ENCODE results near the gene MAEL. TPM values are rescaled to one million over a fixed set of nuclear protein-coding genes. Genes with fewer than 3 reads are reported as not detected.

The MAEL gene
- total RNA-seq, 2 donors from 2014 or later = 0.32 to 32.7 TPM

DNA sequence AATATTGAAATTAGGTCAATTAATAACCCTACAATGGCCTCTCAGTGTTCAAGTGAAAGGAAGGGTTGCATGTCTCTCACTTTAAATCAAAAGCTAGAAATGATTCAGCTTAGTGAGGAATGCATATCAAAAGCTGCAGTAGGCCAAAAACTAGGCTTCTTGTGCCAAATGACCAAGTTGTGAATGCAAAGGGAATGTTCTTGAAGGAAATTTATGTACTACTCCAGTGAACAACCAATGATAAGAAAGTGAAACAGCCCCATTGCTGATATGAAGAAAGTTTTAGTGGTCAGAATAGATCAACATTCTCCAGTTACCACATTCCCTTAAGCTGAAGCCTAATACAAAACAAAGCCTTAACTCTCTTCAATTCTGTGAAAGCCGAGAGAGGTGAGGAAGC is 10.0 kb downstream of the MAEL start:
- no peak for DNase-seq (ENCODE audit: low spot score)
- intact Hi-C loops (cut with DNase I) = no loop called here
- Histone ChIP-seq H3K4me3 (no peak overlapping the region), H3K27ac (no peak overlapping the region), H3K36me3 (no peaks in the 10 kb centered on the region), H3K27me3 (replicated peaks; ENCODE audit: insufficient read depth) (no peaks in the 10 kb centered on the region), H3K4me1 (replicated peaks) (no peaks in the 10 kb centered on the region), H3K9me3 (no peaks in the 10 kb centered on the region)
- 93% methylated on average over 1 of the region's 1 CpG for WGBS
- TF ChIP-seq, protein P1, sequence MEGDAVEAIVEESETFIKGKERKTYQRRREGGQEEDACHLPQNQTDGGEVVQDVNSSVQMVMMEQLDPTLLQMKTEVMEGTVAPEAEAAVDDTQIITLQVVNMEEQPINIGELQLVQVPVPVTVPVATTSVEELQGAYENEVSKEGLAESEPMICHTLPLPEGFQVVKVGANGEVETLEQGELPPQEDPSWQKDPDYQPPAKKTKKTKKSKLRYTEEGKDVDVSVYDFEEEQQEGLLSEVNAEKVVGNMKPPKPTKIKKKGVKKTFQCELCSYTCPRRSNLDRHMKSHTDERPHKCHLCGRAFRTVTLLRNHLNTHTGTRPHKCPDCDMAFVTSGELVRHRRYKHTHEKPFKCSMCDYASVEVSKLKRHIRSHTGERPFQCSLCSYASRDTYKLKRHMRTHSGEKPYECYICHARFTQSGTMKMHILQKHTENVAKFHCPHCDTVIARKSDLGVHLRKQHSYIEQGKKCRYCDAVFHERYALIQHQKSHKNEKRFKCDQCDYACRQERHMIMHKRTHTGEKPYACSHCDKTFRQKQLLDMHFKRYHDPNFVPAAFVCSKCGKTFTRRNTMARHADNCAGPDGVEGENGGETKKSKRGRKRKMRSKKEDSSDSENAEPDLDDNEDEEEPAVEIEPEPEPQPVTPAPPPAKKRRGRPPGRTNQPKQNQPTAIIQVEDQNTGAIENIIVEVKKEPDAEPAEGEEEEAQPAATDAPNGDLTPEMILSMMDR (IDR thresholded peaks at IDR 0.05) = no peak
- no peak for TF ChIP-seq POLR2A (IDR thresholded peaks at IDR 0.05)
- TF ChIP-seq POLR2AphosphoS5 (IDR thresholded peaks at IDR 0.05) = no peak

DNA sequence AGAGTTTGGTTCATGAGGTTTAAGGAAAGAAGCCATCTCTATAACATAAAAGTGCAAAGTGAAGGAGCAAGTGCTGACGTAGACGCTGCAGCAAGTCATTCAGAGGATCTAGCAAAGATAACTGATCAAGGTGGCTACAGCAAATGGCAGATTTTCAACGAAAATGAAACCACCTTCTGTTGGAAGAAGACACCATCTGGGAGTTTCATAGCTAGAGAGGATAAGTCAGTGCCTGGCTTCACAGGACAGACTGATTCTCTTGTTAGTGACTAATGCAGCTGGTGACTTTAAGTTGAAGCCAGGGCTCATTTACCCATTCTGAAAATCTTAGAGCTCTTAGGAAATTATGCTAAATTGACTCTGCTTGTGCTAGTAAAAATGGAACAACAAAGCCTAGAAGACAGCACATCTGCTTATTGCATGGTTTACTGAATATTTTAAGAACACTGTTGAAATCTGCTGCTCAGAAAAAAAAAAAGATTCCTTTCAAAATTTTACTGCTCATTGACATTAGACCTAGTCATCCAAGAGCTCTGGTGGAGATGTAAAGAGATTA is 10.5 kb downstream of the MAEL start:
- Histone ChIP-seq H3K4me1 (replicated peaks) (no peaks in the 10 kb centered on the region), H3K27ac (no peak overlapping the region), H3K36me3 (no peaks in the 10 kb centered on the region), H3K4me3 (no peak overlapping the region), H3K9me3 (no peaks in the 10 kb centered on the region), H3K27me3 (replicated peaks; ENCODE audit: insufficient read depth) (no peaks in the 10 kb centered on the region)
- no peak for DNase-seq (ENCODE audit: low spot score)
- WGBS = 82% methylated on average over 3 of the region's 3 CpGs
- TF ChIP-seq POLR2AphosphoS5 (IDR thresholded peaks at IDR 0.05) (no peak), POLR2A (IDR thresholded peaks at IDR 0.05) (no peak)
- TF ChIP-seq, protein P1 (IDR thresholded peaks at IDR 0.05) = no peak
- intact Hi-C loops (cut with DNase I) = no loop called here

DNA sequence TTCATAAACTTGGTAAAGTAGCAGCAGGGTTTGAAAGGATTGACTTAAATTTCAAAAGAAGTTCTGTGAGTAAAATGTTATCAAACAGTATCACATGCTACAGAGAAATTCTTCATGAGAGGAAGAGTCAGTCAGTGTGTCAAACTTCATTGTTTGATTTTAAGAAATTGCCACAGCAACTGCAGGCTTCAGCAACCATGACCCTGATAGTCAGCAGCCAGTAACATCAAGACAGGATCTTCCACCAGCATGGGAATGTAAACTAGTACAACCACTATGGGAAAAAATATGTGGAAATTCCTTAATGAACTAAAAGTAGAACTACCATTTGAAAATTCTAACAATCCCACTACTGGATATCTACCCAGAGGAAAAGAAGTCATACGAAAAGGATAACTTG is 11.5 kb downstream of the MAEL start:
- Histone ChIP-seq H3K36me3 (no peaks in the 10 kb centered on the region), H3K27me3 (replicated peaks; ENCODE audit: insufficient read depth) (no peaks in the 10 kb centered on the region), H3K4me1 (replicated peaks) (no peaks in the 10 kb centered on the region), H3K27ac (no peak overlapping the region), H3K9me3 (no peaks in the 10 kb centered on the region), H3K4me3 (no peak overlapping the region)
- TF ChIP-seq POLR2AphosphoS5 (IDR thresholded peaks at IDR 0.05) (no peak), POLR2A (IDR thresholded peaks at IDR 0.05) (no peak)
- TF ChIP-seq, protein P1 (IDR thresholded peaks at IDR 0.05) = no peak
- no peak for DNase-seq (ENCODE audit: low spot score)
- intact Hi-C loops (cut with DNase I) = no loop called here
- 95% methylated on average over 1 of the region's 1 CpG for WGBS

DNA sequence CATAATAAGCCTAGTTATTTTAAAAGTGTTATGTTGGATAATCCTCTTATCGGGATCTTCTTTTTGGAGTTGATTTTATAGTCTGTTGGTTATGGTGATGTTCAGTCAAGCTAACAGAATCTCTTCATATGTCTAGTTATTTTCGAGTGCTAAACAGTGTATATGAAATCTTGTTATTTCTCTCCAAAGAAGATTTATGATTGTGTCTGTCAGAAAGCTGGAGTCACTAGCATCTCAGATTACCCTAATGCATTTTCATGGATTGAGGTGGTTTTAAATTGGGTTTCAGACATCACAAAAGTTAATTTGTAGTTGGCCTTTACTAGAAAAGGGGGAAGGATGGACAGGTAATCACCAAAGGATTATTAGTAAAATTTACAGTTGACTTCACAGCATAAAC is 13.3 kb downstream of the MAEL start:
- H3K36me3 ChIP-seq = no peaks in the 10 kb centered on the region
- no peaks in the 10 kb centered on the region for H3K9me3 ChIP-seq
- no peaks in the 10 kb centered on the region for H3K4me1 ChIP-seq (replicated peaks)
- WGBS = 88% methylated on average over 2 of the region's 2 CpGs
- no peak overlapping the region for H3K27ac ChIP-seq
- H3K27me3 ChIP-seq (replicated peaks; ENCODE audit: insufficient read depth) = no peaks in the 10 kb centered on the region
- H3K4me3 ChIP-seq = no peak overlapping the region
- no peak for DNase-seq (ENCODE audit: low spot score)
- intact Hi-C loops (cut with DNase I) = no loop called here
- TF ChIP-seq POLR2AphosphoS5 (IDR thresholded peaks at IDR 0.05) = no peak
- TF ChIP-seq POLR2A (IDR thresholded peaks at IDR 0.05) = no peak
- TF ChIP-seq, protein P1 (IDR thresholded peaks at IDR 0.05) = no peak

DNA sequence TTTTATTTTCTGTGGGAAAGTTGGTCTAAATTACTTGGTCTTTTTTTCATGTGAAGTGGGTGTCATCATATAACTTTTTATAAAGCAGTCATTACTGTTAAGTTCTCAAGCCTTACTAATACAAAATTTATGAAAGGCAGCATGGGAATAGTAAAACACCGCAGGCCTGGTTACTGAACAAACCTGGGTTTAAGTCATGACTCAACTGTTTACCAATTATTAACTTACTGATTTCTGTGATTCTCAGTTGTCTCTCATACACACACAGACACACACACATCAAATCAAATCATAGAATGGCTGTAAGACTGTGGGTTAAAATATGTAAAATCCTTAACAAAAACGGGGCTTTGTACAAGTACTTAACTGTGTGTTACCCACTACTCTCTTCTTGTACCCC is 14.6 kb downstream of the MAEL start:
- DNase-seq (ENCODE audit: low spot score) = no peak
- WGBS = 83% methylated on average over 2 of the region's 2 CpGs
- Histone ChIP-seq H3K4me1 (replicated peaks) (no peaks in the 10 kb centered on the region), H3K36me3 (no peaks in the 10 kb centered on the region), H3K27ac (no peak overlapping the region), H3K4me3 (no peak overlapping the region), H3K9me3 (no peaks in the 10 kb centered on the region), H3K27me3 (replicated peaks; ENCODE audit: insufficient read depth) (no peaks in the 10 kb centered on the region)
- intact Hi-C loops (cut with DNase I) = no loop called here
- TF ChIP-seq, protein P1 (IDR thresholded peaks at IDR 0.05) = no peak
- TF ChIP-seq POLR2AphosphoS5 (IDR thresholded peaks at IDR 0.05) (no peak), POLR2A (IDR thresholded peaks at IDR 0.05) (no peak)

All from prostate gland (tissue), 2 donors.